ENCODE results near the gene ALPK3. TPM values are rescaled to one million over a fixed set of nuclear protein-coding genes. Genes with fewer than 3 reads are reported as not detected.
"Not testable (repeated sequence)": the region's sequence is repeated elsewhere in the genome, so short reads cannot be mapped to it uniquely, and the experiment has no call there.

Gene ALPK3
- total RNA-seq, 2 donors from 2014 or later = 0.07 to 0.54 TPM

DNA sequence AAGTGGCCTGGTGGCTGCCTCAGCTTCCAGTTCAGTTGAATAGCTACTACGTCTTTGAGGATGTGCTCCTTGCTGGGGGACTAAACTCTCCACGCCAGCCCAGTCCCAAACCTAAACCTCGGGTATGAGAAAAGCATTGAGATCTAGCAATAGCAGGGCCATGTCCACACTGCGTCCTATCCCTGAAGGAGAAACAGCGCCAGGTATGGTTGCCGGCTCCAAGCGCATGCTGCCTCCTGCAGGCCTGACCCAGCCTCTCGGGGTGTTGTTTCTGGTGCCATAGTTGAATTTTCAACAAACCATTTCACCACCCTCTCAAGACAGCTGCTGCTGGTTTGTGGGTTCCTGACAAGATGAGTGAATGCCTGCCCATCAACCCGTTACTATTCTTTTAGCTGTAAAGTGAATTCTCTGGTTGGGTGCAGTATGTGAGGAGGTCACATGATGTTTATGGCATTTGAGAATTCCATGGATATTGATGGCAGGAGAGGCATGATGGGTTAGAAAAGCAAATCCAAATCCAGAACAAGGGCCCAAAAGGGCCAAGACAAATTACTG, 54.4 kb downstream of the ALPK3 start:
- H3K27ac Mint-ChIP-seq = no peak overlapping the region
- H3K9me3 Mint-ChIP-seq = no peaks in the 10 kb centered on the region
- no peaks in the 10 kb centered on the region for H3K36me3 Mint-ChIP-seq
- no peak for ATAC-seq
- DNase-seq (ENCODE audit: low spot score in 2 of 2) = no peak

DNA sequence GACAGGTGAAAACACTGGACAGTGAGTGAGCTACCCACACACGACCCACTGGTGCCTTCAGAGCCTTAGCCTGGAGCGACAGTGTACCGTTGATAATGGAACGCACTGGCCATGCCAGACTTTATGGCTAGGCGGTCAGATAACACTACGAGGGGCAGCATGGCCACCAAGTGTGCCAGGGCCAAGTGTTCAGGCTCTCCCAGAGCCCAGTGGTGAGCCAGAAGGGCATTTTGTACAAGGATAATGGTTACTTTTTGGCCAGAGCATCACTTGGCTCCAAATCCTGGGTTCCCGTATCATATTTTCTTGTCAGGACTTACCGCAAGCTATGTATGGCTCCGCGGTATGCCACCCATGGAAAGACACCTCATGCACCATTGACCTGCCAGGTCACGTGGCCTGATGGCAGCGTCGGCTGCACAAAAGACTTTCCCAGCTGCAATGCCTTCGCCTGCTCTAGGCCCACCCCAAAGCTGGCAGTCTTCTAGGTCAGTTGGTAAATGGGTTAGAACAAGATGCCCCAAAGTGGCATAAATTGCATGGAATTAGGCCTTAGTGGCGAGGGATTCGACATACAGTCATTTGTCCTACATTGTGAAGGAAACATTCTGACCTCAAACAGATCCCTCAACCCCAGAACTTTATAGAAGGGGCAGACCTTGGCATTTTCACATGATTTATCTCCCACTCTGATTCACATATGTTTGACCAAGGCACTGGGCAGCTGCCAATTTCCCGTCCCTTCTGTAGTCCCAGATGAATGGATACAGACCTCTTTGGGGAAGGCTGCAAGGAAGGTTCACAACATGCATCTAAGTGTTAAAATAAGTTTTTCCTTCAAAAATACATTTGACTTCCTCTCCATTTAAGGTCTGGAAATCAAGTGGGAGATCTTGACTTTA, 55.1 kb downstream of the ALPK3 start:
- no peak for DNase-seq (ENCODE audit: low spot score in 2 of 2)
- Mint-ChIP-seq H3K27ac (no peak overlapping the region), H3K9me3 (no peaks in the 10 kb centered on the region), H3K36me3 (no peaks in the 10 kb centered on the region)
- ATAC-seq = no peak

DNA sequence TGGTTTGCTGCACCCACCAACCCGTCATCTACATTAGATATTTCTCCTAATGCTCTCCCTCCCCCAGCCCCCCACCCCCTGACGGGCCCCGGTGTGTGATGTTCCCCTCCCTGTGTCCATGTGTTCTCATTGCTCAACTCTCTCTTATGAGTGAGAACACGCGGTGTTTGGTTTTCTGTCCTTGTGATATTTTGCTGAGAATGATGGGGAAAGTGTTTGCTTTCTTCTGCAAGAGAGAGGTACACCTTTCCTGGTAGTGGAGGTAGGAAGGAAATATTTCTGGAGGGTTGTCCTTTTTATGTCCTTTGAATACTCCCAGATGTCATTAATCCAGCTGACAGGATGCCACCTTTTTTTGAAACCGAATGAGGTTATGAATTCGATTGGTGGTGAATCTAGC, 56.8 kb downstream of the ALPK3 start:
- DNase-seq (ENCODE audit: low spot score in 2 of 2) (no peak), ATAC-seq (no peak)
- Mint-ChIP-seq H3K27ac (no peak overlapping the region), H3K9me3 (no peaks in the 10 kb centered on the region), H3K36me3 (no peaks in the 10 kb centered on the region)

DNA sequence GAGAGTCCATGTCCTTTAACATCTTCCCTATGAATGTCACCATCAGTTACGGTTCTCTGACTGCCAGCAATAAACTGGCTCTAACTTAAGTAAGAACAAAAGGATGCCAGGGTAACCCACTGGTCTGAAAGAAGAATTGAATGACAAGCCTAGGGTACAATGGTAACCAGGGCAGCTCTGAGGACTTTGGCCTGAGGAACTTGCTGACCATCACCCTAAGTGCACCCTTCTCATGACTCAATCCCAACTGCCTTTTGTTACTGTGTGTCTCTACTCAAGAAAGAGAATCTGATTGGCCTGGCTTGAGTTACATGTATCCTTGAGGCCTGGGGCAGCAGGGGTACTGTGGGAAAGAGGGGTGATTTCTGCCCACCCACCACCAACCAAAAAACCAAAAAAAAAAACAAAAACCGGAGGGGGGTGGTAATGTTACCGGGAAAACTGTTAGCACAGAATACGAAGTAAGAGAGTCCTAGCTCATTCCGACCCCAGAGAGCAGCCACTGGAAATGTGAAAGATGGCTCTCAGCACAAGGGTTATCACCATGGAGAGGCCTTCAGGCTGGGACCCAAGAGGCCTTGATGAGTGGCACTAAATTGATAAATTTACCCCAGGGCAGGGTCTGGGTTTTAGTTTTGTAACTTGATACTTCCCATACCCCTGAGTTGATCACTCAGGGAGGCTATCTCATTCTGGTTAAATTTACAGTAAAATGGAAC, 58.0 kb downstream of the ALPK3 start:
- ATAC-seq (no peak), DNase-seq (ENCODE audit: low spot score in 2 of 2) (no peak)
- no peak overlapping the region for H3K27ac Mint-ChIP-seq
- H3K9me3 Mint-ChIP-seq = no peaks in the 10 kb centered on the region
- H3K36me3 Mint-ChIP-seq = no peaks in the 10 kb centered on the region

DNA sequence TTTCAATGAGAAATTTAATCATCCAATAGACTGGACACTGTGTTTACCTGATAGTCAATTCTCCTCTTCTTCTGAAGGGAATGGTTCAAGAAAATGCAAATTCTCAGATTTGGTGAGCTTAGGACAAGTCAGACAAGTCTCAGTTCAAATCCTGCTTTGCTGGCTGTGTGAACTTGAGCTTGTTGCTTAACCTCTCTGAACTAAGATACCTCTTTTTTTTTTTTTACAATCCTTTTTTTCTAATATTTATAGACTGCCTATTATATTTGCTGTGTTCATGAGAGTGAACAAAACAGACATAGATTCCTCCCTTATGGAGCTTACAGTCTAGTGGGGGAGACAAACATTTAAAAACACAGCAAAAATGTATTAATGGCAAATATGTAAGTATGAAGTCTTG, 59.1 kb downstream of the ALPK3 start:
- DNase-seq (ENCODE audit: low spot score in 2 of 2) (no peak), ATAC-seq (no peak)
- Mint-ChIP-seq H3K36me3 (no peaks in the 10 kb centered on the region), H3K27ac (no peak overlapping the region), H3K9me3 (no peaks in the 10 kb centered on the region)

DNA sequence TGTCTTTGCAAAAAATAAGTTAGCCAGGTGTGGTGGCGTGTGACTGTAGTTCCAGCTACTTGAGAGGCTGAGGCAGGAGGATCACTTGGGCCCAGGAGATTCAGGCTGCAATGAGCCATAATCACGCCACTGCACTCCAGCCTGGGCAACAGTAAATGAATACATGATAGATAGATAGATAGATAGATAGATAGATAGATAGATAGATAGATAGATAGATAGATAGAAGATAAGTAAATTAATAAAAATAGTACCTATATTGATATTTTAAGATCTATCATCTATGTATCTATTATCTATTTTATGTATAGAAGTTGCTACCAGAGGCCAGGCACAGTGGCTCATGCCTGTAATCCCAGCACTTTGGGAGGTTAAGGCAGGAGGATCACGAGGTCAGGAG, 60.5 kb downstream of the ALPK3 start:
- H3K9me3 Mint-ChIP-seq; H3K27ac Mint-ChIP-seq; H3K36me3 Mint-ChIP-seq; DNase-seq (ENCODE audit: low spot score in 2 of 2); ATAC-seq: not testable (repeated sequence)

DNA sequence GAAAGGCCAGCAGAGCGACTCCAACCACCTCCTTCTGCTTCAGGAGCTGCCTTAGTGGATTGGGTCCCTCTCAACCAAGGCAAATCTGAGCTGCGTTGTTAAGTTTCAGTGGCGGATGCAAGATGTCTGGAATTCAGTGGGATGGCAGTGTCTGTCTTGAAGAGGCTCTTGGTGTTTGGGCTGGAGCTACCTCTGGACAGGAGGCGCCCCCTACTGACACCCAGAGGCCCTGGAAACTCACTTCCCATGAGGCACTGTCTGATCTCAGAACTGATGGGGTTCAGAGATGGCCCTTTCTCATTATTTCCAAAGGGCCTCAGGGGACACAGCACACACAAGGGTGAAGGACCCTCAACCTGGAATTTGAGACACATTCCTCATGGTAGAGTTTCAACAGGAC, 61.3 kb downstream of the ALPK3 start:
- no peak overlapping the region for H3K27ac Mint-ChIP-seq
- H3K9me3 Mint-ChIP-seq = no peaks in the 10 kb centered on the region
- peak; percentile 84 for ATAC-seq
- H3K36me3 Mint-ChIP-seq = no peaks in the 10 kb centered on the region
- peak in 1 of 2 donors; percentile 72 for DNase-seq (ENCODE audit: low spot score in 2 of 2)

DNA sequence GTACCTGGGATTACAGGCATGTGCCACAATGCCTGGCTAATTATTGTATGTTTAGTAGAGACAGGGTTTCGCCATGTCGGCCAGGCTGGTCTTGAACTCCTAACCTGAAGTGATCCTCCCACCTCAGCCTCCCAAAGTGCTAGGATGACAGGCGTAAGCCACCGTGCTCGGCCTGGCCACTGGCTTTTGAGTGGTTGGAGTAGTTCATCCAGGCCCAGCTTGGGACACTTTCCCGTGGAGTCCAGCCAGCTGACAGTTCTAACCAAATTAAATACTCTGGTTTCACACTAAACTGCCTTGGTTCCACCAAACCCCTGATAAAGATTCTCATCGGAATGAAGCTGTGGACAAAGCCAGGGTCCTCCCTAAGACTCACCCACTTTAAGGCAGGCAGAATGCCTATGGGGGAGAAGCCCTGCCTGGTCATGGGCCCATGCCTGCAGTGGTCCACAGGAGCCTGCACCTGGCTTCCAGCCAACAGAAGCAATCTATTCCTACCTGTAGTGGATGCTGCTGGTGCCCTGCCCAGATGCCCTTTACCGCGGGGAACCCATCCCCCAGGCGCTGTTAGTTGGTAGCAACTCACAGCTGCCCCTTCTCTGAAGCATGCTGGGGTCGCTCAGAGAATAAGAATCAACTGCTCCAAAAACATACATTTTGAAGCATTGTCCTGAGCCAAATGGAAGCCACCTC, 62.1 kb downstream of the ALPK3 start:
- H3K36me3 Mint-ChIP-seq = no peaks in the 10 kb centered on the region
- ATAC-seq (no peak), DNase-seq (ENCODE audit: low spot score in 2 of 2) (no peak)
- H3K27ac Mint-ChIP-seq = no peak overlapping the region
- no peaks in the 10 kb centered on the region for H3K9me3 Mint-ChIP-seq

DNA sequence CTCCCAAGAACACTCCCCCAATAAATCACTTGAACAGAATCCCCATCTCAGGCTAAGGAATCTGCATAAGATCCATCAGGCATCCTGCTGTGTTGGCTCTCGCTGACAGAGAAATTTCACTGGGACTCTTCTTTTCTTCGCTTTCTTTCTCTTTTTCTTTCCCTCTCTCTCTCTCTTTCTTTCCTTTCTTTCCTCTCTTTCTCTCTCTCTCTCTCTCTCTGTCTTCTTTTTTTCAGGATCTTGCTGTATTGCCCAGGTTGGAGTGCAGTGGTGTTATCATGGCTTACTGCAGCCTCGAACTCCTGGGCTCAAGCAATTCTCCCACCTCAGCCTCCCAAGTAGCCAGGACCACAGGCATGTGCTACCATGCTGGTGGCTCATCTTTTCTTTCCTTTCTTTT, 62.9 kb downstream of the ALPK3 start:
- ATAC-seq (no peak), DNase-seq (ENCODE audit: low spot score in 2 of 2) (no peak)
- no peaks in the 10 kb centered on the region for H3K9me3 Mint-ChIP-seq
- H3K36me3 Mint-ChIP-seq = no peaks in the 10 kb centered on the region
- no peak overlapping the region for H3K27ac Mint-ChIP-seq

DNA sequence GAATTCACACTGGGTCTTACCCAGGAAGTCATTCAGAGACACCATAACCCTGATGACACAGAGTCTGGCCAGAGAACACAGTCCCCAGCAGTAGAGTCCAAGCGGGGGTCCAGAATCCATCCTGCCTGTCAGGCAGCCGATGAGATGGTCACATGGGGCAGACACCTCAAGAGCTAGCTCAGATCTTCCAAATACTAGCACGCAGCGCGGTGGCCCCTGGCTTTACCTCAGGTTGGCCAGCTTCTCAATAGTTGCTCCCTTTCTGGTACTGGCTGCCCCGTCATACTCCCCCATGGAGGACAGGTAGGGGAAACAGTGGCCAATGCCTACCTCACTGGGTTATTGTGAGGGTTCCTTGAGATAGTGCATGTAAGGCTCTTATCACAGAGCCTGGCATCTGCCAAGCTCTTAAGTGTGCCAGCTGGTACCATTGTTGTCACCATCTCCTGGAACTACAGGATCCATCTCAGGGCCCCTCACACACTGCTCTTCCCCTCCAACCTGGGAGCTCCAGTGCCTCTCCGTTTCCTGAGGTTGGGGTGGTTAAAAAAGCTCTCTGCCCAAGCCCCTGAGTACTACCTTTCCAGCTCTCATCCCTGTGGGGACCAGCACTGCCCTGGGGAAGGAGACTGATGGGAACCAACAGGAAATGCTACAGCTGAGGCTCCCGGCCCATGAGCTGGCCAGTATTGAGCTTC, 63.8 kb downstream of the ALPK3 start:
- Mint-ChIP-seq H3K36me3 (no peaks in the 10 kb centered on the region), H3K27ac (no peak overlapping the region), H3K9me3 (no peaks in the 10 kb centered on the region)
- ATAC-seq (no peak), DNase-seq (ENCODE audit: low spot score in 2 of 2) (no peak)

DNA sequence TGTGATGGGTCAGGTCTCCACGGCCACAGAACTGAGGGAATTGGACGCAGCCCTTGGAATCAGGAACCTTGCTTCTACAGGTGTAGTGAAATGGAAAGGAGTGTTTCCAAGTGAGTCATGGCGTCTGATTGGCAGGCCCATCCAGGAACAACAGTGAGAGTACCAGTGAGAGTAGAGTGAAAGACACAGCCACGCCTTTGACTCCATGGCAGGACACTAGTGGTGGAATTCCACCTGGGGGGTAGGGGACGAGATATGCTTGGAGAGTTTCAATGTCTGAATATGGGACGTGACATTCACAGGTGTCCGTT, 64.3 kb downstream of the ALPK3 start:
- Mint-ChIP-seq H3K27ac (no peak overlapping the region), H3K36me3 (no peaks in the 10 kb centered on the region), H3K9me3 (no peaks in the 10 kb centered on the region)
- ATAC-seq (no peak), DNase-seq (ENCODE audit: low spot score in 2 of 2) (no peak)

DNA sequence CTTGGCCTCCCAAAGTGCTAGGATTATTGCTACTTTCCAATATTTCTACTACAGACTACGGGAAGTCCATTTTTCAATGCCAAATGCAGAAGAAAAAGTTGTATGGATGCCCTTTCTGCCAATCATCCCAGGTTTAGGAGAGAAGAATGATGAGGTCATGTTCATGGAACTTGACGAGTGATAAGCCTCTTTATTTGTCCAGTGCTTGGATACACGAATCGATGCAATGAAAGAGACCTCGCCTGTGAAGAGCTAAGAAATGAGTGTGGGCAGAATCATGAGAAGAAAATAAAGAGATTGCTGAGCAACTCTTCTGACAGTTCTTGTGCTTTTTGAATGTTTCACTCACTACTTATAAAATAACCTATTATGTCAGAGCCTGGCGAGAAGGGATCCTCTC, 66.3 kb downstream of the ALPK3 start:
- Mint-ChIP-seq H3K9me3 (no peaks in the 10 kb centered on the region), H3K36me3 (no peaks in the 10 kb centered on the region), H3K27ac (no peak overlapping the region)
- ATAC-seq (no peak), DNase-seq (ENCODE audit: low spot score in 2 of 2) (no peak)

DNA sequence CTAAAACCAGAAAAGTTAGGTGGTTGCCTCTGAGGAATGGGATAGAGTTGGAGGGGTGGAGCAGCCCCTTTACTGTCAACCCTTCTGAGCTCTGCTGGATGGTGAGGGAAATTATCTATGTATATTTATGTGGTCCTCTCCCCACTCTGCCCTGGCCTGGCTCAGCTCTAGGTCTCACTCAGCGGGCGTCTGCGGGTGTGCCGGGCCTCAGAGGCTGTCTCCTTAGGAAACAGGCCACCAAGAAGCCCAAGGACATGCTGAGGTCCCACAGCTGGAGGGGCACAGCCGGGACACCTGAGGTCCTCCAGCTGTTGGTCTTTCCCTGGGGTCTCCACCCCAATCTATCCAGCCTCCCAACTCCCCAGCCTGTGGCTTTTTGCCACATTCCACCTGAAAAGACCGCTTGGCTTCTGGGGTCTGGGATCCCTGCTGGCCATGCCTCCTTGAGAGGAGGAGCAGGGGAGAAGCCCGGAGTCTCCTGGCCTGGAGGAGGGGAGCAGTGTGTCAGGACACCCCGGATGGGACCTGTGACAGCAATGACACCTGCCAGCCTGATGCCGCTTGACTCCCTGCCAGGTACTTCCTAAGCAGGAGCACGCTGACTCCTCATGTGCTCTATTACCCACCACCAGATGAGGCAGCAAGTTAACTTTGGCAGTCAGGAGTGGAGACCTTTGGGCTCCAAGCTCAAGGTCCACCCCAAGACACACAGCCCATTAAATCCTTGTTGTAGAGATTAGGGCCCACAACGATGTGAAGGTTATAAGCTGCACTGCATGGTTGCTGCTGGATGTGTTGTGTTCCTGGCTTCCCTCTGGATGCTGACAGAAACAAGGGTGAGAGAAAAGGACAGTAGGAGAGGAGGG, 67.0 kb downstream of the ALPK3 start, which contains the start of gene SLC28A1:
TSS of gene SLC28A1 (plus strand) at position 747 of the 866 bp plus-strand sequence. CDS start 3,099 bp downstream, outside the sequence.
- ATAC-seq = no peak
- H3K9me3 Mint-ChIP-seq = no peaks in the 10 kb centered on the region

DNA sequence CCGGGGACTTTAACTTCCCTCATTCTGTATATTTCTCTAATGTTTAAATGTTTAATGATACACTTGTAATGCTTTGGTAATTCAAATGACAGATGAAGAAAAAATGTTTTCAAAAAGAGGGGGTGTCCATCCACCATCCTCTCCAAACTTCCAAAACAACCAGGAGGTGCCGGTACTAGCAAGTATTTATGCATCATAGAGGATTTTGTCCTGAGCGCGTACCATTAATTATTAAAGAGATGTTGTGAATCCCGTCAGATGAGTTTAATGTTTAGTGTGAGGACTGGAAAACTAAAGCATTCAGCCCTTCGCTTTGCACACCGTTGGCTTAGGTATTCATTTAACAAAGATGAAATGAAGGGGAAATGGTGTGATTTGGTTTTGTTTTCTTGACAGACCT, 68.6 kb downstream of the ALPK3 start:
- Mint-ChIP-seq H3K27ac (no peak overlapping the region), H3K36me3 (no peaks in the 10 kb centered on the region), H3K9me3 (no peaks in the 10 kb centered on the region)
- no peak for DNase-seq (ENCODE audit: low spot score in 2 of 2)
- ATAC-seq = no peak

More for the DNA sequence above, 67.0 kb downstream of the ALPK3 start, which contains the start of gene SLC28A1:
- DNase-seq (ENCODE audit: low spot score in 2 of 2) = no peak
- H3K27ac Mint-ChIP-seq = no peak within 1 kb of the TSS
- no peaks in the 10 kb centered on the region for H3K36me3 Mint-ChIP-seq

DNA sequence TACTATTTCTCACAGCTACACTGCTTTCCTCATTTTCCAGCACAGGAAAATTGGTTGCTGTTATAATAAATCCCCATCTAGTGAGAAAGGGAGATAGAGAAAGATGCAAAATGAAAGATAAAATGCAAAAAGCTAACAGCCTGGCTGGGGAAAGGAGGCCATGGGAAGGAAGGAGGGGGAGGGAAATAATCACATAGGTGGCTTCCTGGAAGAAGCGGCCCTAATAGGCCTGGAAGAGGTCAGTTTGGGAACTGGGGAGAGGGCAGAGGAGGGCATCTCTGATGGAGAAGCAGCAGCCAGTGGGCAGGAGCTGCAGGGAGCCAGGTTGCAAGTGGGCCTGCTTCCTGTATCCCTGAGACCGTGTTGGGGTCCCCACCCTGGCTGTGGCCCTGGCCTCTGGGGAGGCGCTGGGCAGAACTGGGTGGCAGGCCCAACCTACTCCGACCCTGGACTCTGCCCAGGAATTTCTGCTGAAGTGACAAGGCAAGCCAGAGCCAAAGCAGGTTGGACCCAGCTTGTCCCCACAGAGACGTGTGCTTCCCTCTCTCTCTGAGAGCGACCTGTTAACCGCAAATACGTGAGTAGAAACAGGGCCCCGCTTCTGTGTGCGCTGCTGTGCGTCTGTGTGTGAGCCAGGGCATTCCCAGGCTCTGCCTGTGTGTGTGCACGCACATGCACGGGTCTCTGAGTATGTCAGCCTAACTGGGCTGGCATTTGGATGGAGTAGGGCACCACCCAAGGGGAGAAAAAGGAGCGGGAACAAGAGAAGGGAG, 69.2 kb downstream of the ALPK3 start:
- Mint-ChIP-seq H3K36me3 (no peaks in the 10 kb centered on the region), H3K27ac (no peak overlapping the region), H3K9me3 (no peaks in the 10 kb centered on the region)
- ATAC-seq (no peak), DNase-seq (ENCODE audit: low spot score in 2 of 2) (no peak)

All from activated naive CD4-positive, alpha-beta T cell treated with anti-CD3 and anti-CD28 coated beads, Interleukin-2, amount 50 U/mL, for 72 hours (primary cell).